Measurements from ENCODE around the gene ADAMTSL3. TPM values are rescaled to one million over a fixed set of nuclear protein-coding genes. Genes with fewer than 3 reads are reported as not detected.

Gene ADAMTSL3
- total and polyA plus RNA-seq, 4 donors, result 3.5 to 19.0 (median 8.0) TPM

GRCh38 chr15:83858820-83859505 is 205.0 kb downstream of the ADAMTSL3 start:
- Histone ChIP-seq H3K27me3 (ENCODE audit: control insufficient read depth in 4 of 4, insufficient read depth in 4 of 4, low read length in 3 of 4) (no peaks in the 10 kb centered on the region), H3K27ac (ENCODE audit: low read depth in 1 of 2, low read length in 2 of 2) (no peak overlapping the region), H3K4me1 (ENCODE audit: control insufficient read depth in 4 of 4, insufficient read depth in 4 of 4, low read length in 3 of 4) (peaks cover 6 to 22% (median 18%) of the 10 kb centered on the region in 4 donors), H3K9me3 (ENCODE audit: control insufficient read depth in 4 of 4, low read length in 3 of 4) (no peaks in the 10 kb centered on the region), H3K36me3 (ENCODE audit: control insufficient read depth in 4 of 4, insufficient read depth in 3 of 4, low read depth in 1 of 4, low read length in 3 of 4) (no peaks in the 10 kb centered on the region), H3K4me3 (ENCODE audit: low read depth in 1 of 3, low read length in 3 of 3) (no peak overlapping the region), H3K9ac (ENCODE audit: low read depth in 1 of 2, low read length in 2 of 2) (no peak overlapping the region)
- TF ChIP-seq FOXA2 (IDR thresholded peaks at IDR 0.05) (no peak), HNF4G (IDR thresholded peaks at IDR 0.05) (no peak), CTCF (IDR thresholded peaks at IDR 0.05; ENCODE audit: low read depth, low read length, missing input control) (no peak), RXRA (IDR thresholded peaks at IDR 0.05) (no peak), FOXA1 (IDR thresholded peaks at IDR 0.05) (no peak), JUND (IDR thresholded peaks at IDR 0.05) (no peak), SP1 (IDR thresholded peaks at IDR 0.05) (no peak), ZBTB33 (IDR thresholded peaks at IDR 0.05) (no peak), TAF1 (conservative IDR thresholded peaks at IDR 0.05) (no peak), YY1 (IDR thresholded peaks at IDR 0.05) (no peak), RAD21 (IDR thresholded peaks at IDR 0.05) (no peak), GABPA (IDR thresholded peaks at IDR 0.05 in 1 of 2, conservative IDR thresholded peaks at IDR 0.05 in 1 of 2) (no peak), NR2F2 (IDR thresholded peaks at IDR 0.05) (no peak), HNF4A (conservative IDR thresholded peaks at IDR 0.05) (no peak), REST (IDR thresholded peaks at IDR 0.05) (no peak)
- 81% methylated on average over 5 of the region's 5 CpGs for WGBS
- no peak for DNase-seq (ENCODE audit: low spot score)

- Histone ChIP-seq H3K27me3 (ENCODE audit: control insufficient read depth in 4 of 4, insufficient read depth in 4 of 4, low read length in 3 of 4) (no peaks in the 10 kb centered on the region), H3K9me3 (ENCODE audit: control insufficient read depth in 4 of 4, low read length in 3 of 4) (no peaks in the 10 kb centered on the region), H3K27ac (ENCODE audit: low read depth in 1 of 2, low read length in 2 of 2) (no peak overlapping the region), H3K9ac (ENCODE audit: low read depth in 1 of 2, low read length in 2 of 2) (no peak overlapping the region), H3K4me1 (ENCODE audit: control insufficient read depth in 4 of 4, insufficient read depth in 4 of 4, low read length in 3 of 4) (no peaks in the 10 kb centered on the region), H3K36me3 (ENCODE audit: control insufficient read depth in 4 of 4, insufficient read depth in 3 of 4, low read depth in 1 of 4, low read length in 3 of 4) (peaks cover 0 to 6% (median 0%) of the 10 kb centered on the region in 4 donors), H3K4me3 (ENCODE audit: low read depth in 1 of 3, low read length in 3 of 3) (no peak overlapping the region)
- 70% methylated on average over 1 of the region's 1 CpG for WGBS
- no peak for DNase-seq (ENCODE audit: low spot score)
- TF ChIP-seq REST (IDR thresholded peaks at IDR 0.05), result no peak
- no peak for TF ChIP-seq CTCF (IDR thresholded peaks at IDR 0.05; ENCODE audit: low read depth, low read length, missing input control)
- no peak for TF ChIP-seq SP1 (IDR thresholded peaks at IDR 0.05)
- no peak for TF ChIP-seq RXRA (IDR thresholded peaks at IDR 0.05)
- TF ChIP-seq ZBTB33 (IDR thresholded peaks at IDR 0.05), result no peak
- no peak for TF ChIP-seq YY1 (IDR thresholded peaks at IDR 0.05)
- TF ChIP-seq FOXA1 (IDR thresholded peaks at IDR 0.05), result no peak
- no peak for TF ChIP-seq GABPA (IDR thresholded peaks at IDR 0.05 in 1 of 2, conservative IDR thresholded peaks at IDR 0.05 in 1 of 2)
- no peak for TF ChIP-seq FOXA2 (IDR thresholded peaks at IDR 0.05)
These were observed 212.8 kb downstream of the ADAMTSL3 start for GRCh38 chr15:83866692-83867091.
